Pancreas (tissue), 10 donors: Measurements from ENCODE around the gene ABLIM2. TPM values are rescaled to one million over a fixed set of nuclear protein-coding genes. Genes with fewer than 3 reads are reported as not detected.

Experiments
- ATAC-seq, 4 donors: fragments of 200-7000 bp; cut with Tn5 transposase; one replicate each; pipeline versions ENCODE4 v1.8.0 to v1.9.1; 2020; ENCODE audit warnings: mild to moderate bottlenecking in 4 of 4, moderate library complexity in 4 of 4
- DNase-seq, 6 donors: peaks; one replicate each; pipeline ENCODE4 v3.0.0-alpha.2; 2020
- FAIRE-seq: peaks from 2 replicates; lab custom pipeline; 2012; peaks lifted over from hg19 to GRCh38; lab: Jason Lieb, UNC
- H3K27ac ChIP-seq, 4 donors: fragments of 200-600 bp; sonication (generic); 1 replicate in 3 of 4; 2 replicates in 1 of 4; pipeline versions ENCODE4 v1.5.0 to v1.8.0; 2020
- H3K27me3 ChIP-seq, 4 donors: fragments of 200-600 bp; one replicate each; pipeline ENCODE4 v1.8.0; 2021
- H3K36me3 ChIP-seq, 3 donors: fragments of 200-600 bp; sonication (generic) in 1 of 3; one replicate each; pipeline versions ENCODE4 v1.5.0 to v1.8.0; 2020 to 2021
- H3K4me1 ChIP-seq, 3 donors: fragments of 200-600 bp; one replicate each; pipeline ENCODE4 v1.8.0; 2021
- H3K4me3 ChIP-seq, 4 donors: fragments of 200-600 bp; sonication (generic) in 2 of 4; one replicate each; pipeline versions ENCODE4 v1.5.0 to v1.8.0; 2020 to 2021
- H3K9me3 ChIP-seq, 4 donors: fragments of 200-600 bp; one replicate each; pipeline ENCODE4 v1.8.0; 2021
- CTCF ChIP-seq, 4 donors: fragments of 200-600 bp; sonication (generic) in 3 of 4; IDR thresholded peaks; one replicate each; pipeline versions ENCODE4 v1.5.0 to v1.8.0; 2021; ENCODE audit warnings: antibody characterized with exemption in 4 of 4
- WGBS, 2 donors: extraction: QIAGEN DNeasy Blood & Tissue Kit; methylation state at CpG; one replicate each; pipeline ENCODE4 v1.1.7; 2013; 5-methylcytosine and 5-hydroxymethylcytosine counted together
- intact Hi-C, 3 donors: fragments of 100-400 bp; cut with DNase I; formaldehyde crosslinking; loops; one replicate each; pipeline versions ENCODE4 v1.11.1 to v1.14.2; 2022
- polyA plus RNA-seq, 2 donors: library from polyadenylated mRNA; stranded (reverse); fragments of 200-250 nt; gene quantifications; one replicate each; pipeline ENCODE4 v1.2.3, GENCODE V29; 2013
- total RNA-seq, 6 donors: library from RNA; stranded (reverse); fragmentation: NEBNext Ultra II Directional in 4 of 6; extraction: Animal tissue kit (Norgen Biotek cat#: 25700) in 4 of 6; gene quantifications; one replicate each; pipeline versions ENCODE4 v1.2.1 to v1.2.4, GENCODE V29; 2021 to 2023
- donor health status: healthy with polysubstance abuse.
- donor health status: DM: no; HTN: no; CAD: no; lungs with moderate emphysema.
- donor health status: DM: no; HTN: no; CAD: no.
- donor health status: control.
- donor health status: control.
- donor health status: Bipolar disorder and iron deficiency.
- donor health status: DM: yes; HTN: yes; CAD: no.
- donor health status: DM: no; HTN: no; CAD: no.
- donor health status: DM: no; HTN: no; CAD: no.
- donor health status: DM: yes; HTN: yes; CAD: no.

Gene ABLIM2
- total and polyA plus RNA-seq, 8 donors, result 4.3 to 13.1 (median 6.6) TPM

GRCh38 chr4:8201321-8201781, 42.7 kb upstream of the ABLIM2 start:
- peak overlapping the region in 1 of 4 donors; percentile 63 for H3K4me3 ChIP-seq
- FAIRE-seq (no peak), DNase-seq (peak in 1 of 6 donors; percentile 71), ATAC-seq (no peak)
- H3K9me3 ChIP-seq, result no peaks in the 10 kb centered on the region
- no peaks in the 10 kb centered on the region for H3K36me3 ChIP-seq
- intact Hi-C loops, result no loop called here
- no peak for TF ChIP-seq CTCF (IDR thresholded peaks at IDR 0.05)
- no peaks in the 10 kb centered on the region for H3K27me3 ChIP-seq
- peaks cover 17 to 30% (median 23%) of the 10 kb centered on the region in 3 donors for H3K4me1 ChIP-seq
- WGBS, 2 donors, result 35 to 37% methylated on average over 9 of the region's 9 CpGs
- peak overlapping the region in 2 of 4 donors; percentile 8 to 19 for H3K27ac ChIP-seq

- DNase-seq, result peak in 3 of 6 donors; percentile 34 to 71 (median 50)
- H3K36me3 ChIP-seq, result no peaks in the 10 kb centered on the region
- H3K27me3 ChIP-seq, result no peaks in the 10 kb centered on the region
- peak overlapping the region; percentile 88 to 93 (median 89) for H3K27ac ChIP-seq
- no peak for FAIRE-seq
- H3K9me3 ChIP-seq, result no peaks in the 10 kb centered on the region
- peak overlapping the region; percentile 22 to 64 (median 48) for H3K4me3 ChIP-seq
- intact Hi-C loops, result no loop called here
- TF ChIP-seq CTCF (IDR thresholded peaks at IDR 0.05), result no peak
- WGBS, 2 donors, result 28% methylated on average over 30 of the region's 30 CpGs
- peaks cover 17 to 37% (median 23%) of the 10 kb centered on the region in 3 donors for H3K4me1 ChIP-seq
- ATAC-seq, result peak in 2 of 4 donors; percentile 5 to 28
These were observed 41.8 kb upstream of the ABLIM2 start for GRCh38 chr4:8200302-8200975.

- Histone ChIP-seq H3K4me3 (peak overlapping the region; percentile 22 to 64 (median 48)), H3K27ac (peak overlapping the region; percentile 88 to 93 (median 89)), H3K4me1 (peaks cover 17 to 37% (median 23%) of the 10 kb centered on the region in 3 donors), H3K36me3 (no peaks in the 10 kb centered on the region), H3K27me3 (no peaks in the 10 kb centered on the region), H3K9me3 (no peaks in the 10 kb centered on the region)
- FAIRE-seq (no peak), DNase-seq (peak in 4 of 6 donors; percentile 48 to 75 (median 58)), ATAC-seq (peak; percentile 38 to 46 (median 44))
- WGBS, 2 donors, result 7 to 9% methylated on average over 26 of the region's 26 CpGs
- intact Hi-C loops, result no loop called here
- no peak for TF ChIP-seq CTCF (IDR thresholded peaks at IDR 0.05)
These were observed 41.1 kb upstream of the ABLIM2 start for GRCh38 chr4:8199594-8200301.

- H3K27me3 ChIP-seq, result no peaks in the 10 kb centered on the region
- no peaks in the 10 kb centered on the region for H3K36me3 ChIP-seq
- peak within 1 kb of the TSS; percentile 88 to 93 (median 89) for H3K27ac ChIP-seq
- FAIRE-seq (peak; percentile 49), ATAC-seq (peak; percentile 89 to 94 (median 92)), DNase-seq (peak; percentile 93 to 98 (median 94))
- WGBS, 2 donors, result 3 to 4% methylated on average over 32 of the region's 32 CpGs
- H3K4me1 ChIP-seq, result peaks cover 17 to 37% (median 23%) of the 10 kb centered on the region in 3 donors
- intact Hi-C loops, result no loop called here
- H3K9me3 ChIP-seq, result no peaks in the 10 kb centered on the region
- peak within 1 kb of the TSS; percentile 22 to 64 (median 48) for H3K4me3 ChIP-seq
- TF ChIP-seq CTCF (IDR thresholded peaks at IDR 0.05), result no peak
These were observed 40.4 kb upstream of the ABLIM2 start, which contains the start of gene SH3TC1 for GRCh38 chr4:8198906-8199593. SH3TC1 (plus strand) TSS chr4:8199290; CDS start chr4:8205195, 5,905 bp downstream.
